VCaP (cell line): ENCODE measurements around the gene MEIS1.

Experiments
- H3K27ac ChIP-seq: fragments of 450-650 bp; 2 replicates; pipeline ENCODE4 v1.5.1; 2017
- TF ChIP-seq, protein P1 (sequence below): fragments of 450-650 bp; conservative IDR thresholded peaks from 2 replicates; pipeline ENCODE4 v1.5.1; 2017; ENCODE audit warnings: mild to moderate bottlenecking, moderate library complexity

The MEIS1 gene

DNA sequence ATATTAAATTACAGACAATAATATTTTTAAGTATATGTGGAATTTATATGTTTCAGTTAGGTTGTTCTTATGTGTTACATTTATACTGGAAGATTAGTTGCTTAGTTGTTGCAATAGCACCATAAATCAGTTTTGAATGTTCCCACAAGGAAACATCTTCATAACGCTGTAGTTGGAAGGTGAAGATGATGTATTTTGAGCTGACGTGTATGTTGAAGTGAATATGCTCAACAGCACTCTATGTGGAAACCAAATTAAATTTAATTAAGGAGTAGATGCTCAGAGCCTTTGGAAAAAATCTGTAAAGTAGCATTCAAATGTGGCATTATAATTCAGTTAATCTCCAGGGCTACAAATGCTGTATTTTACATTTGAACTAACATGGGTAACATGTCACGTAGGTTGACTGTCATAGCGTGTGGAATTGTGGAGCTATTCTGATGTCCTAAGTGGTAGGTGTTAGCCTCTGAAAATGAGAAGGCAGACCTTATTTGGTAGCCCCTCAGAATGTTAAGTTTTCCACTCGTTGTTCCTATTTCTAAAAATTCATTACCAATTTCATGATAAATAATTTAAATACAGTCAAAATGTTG is 88.5 kb downstream of the MEIS1 start:
- TF ChIP-seq, protein P1, sequence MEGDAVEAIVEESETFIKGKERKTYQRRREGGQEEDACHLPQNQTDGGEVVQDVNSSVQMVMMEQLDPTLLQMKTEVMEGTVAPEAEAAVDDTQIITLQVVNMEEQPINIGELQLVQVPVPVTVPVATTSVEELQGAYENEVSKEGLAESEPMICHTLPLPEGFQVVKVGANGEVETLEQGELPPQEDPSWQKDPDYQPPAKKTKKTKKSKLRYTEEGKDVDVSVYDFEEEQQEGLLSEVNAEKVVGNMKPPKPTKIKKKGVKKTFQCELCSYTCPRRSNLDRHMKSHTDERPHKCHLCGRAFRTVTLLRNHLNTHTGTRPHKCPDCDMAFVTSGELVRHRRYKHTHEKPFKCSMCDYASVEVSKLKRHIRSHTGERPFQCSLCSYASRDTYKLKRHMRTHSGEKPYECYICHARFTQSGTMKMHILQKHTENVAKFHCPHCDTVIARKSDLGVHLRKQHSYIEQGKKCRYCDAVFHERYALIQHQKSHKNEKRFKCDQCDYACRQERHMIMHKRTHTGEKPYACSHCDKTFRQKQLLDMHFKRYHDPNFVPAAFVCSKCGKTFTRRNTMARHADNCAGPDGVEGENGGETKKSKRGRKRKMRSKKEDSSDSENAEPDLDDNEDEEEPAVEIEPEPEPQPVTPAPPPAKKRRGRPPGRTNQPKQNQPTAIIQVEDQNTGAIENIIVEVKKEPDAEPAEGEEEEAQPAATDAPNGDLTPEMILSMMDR: no peak
- H3K27ac ChIP-seq: no peak overlapping the region

DNA sequence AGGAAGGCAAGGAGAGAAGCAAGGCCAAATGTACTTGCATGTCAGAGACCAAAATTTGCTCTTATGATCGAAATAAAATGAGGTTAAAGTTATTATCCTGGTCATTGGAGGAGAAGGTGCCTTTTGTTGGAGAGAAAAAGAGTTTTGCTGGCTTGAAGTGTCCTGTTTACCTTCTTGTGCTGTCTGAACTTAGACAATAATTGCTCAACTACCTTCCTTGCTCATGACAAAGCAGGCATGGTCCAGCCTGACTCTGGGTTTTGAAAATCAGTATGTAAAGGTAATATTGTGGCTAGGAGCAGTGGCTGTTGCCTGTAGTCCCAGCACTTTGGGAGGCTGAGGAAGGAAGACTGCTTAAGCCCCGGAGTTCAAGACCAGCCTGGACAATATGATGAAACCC is 89.1 kb downstream of the MEIS1 start:
- H3K27ac ChIP-seq: no peak overlapping the region
- TF ChIP-seq, protein P1: no peak

DNA sequence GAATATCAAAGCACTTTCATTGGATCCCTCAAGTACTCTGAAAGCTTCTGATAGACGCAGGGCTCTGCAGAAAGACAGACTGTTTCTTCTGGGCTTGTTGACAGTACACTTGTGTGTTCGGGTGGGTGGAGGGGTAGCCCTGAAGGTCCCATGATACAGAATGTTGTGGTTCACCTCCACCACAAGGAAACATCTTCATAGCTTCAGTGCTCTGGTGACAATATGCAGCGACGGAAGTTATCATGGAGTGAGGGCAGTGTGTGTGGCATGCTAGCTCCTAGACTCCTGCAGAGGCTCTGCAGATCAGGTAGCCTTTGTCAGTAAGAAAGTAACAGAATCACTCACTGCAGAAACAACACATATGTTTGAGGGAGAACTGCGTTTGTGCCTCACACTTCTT is 90.7 kb downstream of the MEIS1 start:
- no peak overlapping the region for H3K27ac ChIP-seq
- TF ChIP-seq, protein P1: no peak

DNA sequence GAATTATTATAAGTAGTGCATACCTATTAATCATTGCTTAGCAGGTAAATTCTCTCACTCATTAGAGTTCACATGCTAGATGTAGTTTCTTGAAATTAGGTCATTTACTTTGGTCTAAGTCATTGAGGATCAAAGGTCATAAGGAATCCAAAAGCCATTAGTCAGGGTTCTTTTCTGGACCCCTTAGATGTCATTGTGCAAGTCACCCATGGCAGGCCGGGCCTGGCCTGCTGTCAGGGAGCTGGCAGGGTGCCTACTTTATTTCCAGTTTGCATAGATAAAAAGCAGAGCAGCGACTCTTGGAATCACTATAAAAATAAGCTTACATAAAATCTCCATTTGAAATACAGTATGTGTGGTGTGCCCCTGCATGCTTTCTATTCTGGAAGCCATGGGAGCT is 91.3 kb downstream of the MEIS1 start:
- TF ChIP-seq, protein P1: no peak
- H3K27ac ChIP-seq: no peak overlapping the region

DNA sequence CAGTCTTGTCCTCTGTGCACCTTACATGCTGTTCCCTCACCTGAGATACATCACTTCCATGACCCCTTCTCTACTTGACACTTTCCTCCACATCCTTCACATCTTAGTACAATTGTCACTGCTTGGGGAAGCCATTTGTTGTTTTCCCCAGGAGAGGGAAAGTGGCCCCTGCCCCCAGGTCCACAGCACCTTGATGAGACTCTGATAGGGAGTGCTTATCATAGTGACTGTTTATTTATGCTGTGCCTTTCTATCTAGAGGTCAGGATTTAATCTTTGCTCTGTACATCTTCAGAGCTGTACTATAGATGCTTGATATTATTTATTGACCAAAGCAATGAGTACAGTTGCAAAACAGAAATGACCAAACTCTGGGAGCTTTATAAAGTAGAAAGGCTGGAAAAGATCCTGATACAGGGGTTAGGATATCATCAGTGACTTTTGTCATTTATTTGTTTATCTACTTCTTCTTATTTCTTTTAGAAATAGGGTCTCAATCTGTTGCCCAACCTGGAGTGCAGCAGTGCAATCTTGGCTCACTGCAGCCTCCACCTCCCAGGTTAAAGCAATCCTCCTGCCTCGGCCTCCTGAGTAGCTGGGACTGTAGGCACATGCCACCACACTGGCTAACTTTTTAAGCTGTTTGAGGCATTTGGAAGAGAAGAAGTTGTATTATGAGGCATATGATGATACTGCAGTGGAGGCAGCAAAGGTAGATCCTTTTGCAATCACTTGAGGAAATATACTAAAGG is 94.2 kb downstream of the MEIS1 start:
- TF ChIP-seq, protein P1: no peak
- no peak overlapping the region for H3K27ac ChIP-seq

DNA sequence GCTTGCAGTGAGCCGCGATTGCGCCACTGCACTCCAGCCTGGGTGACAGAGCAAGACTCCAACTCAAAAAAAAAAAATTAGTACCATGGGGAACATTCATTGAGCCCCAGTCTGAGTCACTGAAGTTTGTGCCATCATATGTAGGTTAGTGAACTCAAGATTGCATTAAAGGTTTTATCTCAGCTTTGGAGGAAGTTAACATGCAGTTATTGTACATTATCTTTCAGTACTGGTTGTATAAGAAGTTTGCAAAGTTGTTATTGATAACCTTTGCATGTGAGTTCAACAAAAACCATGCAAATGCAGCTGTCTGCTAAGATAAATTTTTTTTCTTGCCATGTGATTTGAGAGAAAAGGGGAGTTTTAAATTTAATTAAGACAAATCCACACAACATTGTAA is 95.7 kb downstream of the MEIS1 start:
- TF ChIP-seq, protein P1: no peak

DNA sequence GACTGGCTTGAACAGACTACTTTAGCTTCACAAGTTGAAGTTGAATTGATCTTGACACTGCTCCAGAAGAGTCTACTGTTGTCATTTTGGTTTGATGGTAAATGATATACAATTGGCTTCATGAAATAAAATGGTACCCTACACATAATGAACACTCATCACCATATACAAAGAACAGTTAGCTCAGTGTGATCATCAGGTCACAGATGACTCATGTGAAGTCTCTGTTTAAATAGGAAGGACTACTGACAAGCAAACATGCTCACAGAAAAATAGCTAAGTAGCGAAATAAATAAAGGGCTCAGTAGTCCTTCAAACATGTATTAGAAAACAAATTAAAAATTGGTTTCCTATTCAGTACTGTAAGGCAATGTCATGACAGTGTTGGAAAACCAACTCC is 96.2 kb downstream of the MEIS1 start:
- TF ChIP-seq, protein P1: no peak
- H3K27ac ChIP-seq: no peak overlapping the region

More for the DNA sequence above, 95.7 kb downstream of the MEIS1 start:
- H3K27ac ChIP-seq: no peak overlapping the region
